ENCODE data around the gene GRIP2.

The GRIP2 gene

DNA sequence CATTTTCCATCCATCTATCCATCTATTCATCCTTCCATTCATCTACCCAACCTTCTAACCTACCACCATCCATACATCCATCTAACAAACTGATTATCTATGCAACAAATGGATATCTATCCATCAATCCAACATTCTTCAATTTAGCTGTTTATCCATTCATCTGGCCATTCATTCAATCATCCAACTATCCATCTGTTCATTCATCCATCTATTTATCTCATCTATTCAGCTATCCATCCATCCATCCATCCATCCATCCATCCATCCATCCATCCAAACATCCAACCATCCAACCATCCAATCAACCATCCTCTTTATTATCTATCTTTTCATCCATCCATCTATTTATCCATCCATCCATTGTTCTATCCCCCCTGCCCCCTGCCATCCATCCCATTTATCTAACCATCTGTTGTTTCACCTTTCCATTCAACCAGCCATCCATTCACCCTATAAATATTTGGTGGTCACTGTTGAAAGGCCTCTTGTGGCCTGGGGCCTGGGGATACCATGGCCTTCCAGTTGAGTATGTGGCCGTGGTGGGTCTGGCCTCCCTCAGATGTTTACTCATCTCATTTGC, 93.1 kb downstream of the GRIP2 start:
- no peak for DNase-seq (ENCODE audit: low spot score)
- TF ChIP-seq, protein P1, sequence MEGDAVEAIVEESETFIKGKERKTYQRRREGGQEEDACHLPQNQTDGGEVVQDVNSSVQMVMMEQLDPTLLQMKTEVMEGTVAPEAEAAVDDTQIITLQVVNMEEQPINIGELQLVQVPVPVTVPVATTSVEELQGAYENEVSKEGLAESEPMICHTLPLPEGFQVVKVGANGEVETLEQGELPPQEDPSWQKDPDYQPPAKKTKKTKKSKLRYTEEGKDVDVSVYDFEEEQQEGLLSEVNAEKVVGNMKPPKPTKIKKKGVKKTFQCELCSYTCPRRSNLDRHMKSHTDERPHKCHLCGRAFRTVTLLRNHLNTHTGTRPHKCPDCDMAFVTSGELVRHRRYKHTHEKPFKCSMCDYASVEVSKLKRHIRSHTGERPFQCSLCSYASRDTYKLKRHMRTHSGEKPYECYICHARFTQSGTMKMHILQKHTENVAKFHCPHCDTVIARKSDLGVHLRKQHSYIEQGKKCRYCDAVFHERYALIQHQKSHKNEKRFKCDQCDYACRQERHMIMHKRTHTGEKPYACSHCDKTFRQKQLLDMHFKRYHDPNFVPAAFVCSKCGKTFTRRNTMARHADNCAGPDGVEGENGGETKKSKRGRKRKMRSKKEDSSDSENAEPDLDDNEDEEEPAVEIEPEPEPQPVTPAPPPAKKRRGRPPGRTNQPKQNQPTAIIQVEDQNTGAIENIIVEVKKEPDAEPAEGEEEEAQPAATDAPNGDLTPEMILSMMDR (IDR thresholded peaks at IDR 0.05; ENCODE audit: borderline replicate concordance, control extremely low read depth, extremely low read depth, insufficient read depth, missing control alignments): no peak
- in situ Hi-C loops (cut with MboI; ENCODE audit: low sequenced_read_pairs, unreplicated experiment): no loop called here

DNA sequence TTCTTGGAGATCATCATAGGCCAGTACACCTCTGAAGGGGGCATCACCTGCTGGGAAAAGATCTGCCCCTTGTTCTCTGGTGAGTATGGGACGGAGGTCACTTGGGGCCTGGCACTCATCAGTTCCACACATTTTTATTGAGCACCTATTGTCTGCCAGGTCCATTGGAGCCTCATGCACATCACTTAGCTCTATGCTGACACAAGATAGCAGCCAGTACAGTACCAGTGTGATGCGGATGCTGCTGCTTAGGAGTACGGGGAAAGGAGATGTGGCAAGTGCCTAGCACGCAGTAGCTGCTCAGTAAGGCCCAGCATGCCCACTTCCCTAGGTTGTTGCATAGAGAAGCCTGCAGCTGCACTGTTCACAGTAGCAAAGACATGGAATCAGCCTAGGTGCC, 94.4 kb downstream of the GRIP2 start:
- no peak for DNase-seq (ENCODE audit: low spot score)
- in situ Hi-C loops (cut with MboI; ENCODE audit: low sequenced_read_pairs, unreplicated experiment): no loop called here
- TF ChIP-seq, protein P1 (IDR thresholded peaks at IDR 0.05; ENCODE audit: borderline replicate concordance, control extremely low read depth, extremely low read depth, insufficient read depth, missing control alignments): no peak

DNA sequence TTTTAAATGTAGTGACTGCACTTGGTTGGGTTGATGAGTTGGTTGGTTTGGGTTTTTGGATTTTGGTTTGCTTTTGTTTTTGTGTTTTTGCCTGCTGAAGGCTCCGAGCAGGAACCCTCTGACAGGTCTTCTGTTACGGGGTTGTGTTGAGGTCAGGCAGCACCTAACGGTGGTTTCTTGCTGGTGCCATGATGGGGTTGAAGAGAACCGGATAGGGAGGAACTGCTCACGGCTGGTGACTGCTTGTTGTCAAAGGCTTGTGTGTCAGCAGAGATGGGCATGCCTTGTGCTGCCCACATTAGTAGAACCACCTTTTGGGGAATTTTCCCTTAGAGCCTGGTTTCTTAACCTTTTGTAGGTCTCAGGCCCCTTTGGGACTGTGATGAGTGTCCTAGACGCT, 95.8 kb downstream of the GRIP2 start:
- DNase-seq (ENCODE audit: low spot score): no peak
- TF ChIP-seq, protein P1 (IDR thresholded peaks at IDR 0.05; ENCODE audit: borderline replicate concordance, control extremely low read depth, extremely low read depth, insufficient read depth, missing control alignments): no peak
- in situ Hi-C loops (cut with MboI; ENCODE audit: low sequenced_read_pairs, unreplicated experiment): no loop called here

DNA sequence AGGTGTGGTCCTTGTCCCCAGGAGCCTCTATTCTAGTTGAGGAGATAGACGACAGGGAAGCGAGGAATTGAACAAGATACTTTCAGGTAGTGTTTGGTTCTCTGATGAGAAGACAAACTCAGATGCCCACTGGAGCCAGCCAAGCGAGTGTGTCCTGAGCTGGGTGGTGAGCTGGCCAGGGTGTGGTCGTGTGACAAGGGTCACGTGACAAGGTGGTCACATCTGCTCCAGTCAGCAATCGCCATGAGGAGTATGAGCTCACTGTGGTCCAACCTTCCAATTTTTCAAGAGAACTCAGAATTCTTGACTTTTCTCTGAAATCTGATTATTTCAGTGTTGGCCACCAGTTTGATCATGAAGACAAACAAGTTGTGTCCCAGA, 98.2 kb downstream of the GRIP2 start:
- TF ChIP-seq, protein P1 (IDR thresholded peaks at IDR 0.05; ENCODE audit: borderline replicate concordance, control extremely low read depth, extremely low read depth, insufficient read depth, missing control alignments): no peak
- no peak for DNase-seq (ENCODE audit: low spot score)
- in situ Hi-C loops (cut with MboI; ENCODE audit: low sequenced_read_pairs, unreplicated experiment): no loop called here

- in situ Hi-C loops (cut with MboI; ENCODE audit: low sequenced_read_pairs, unreplicated experiment): no loop called here
- TF ChIP-seq, protein P1 (IDR thresholded peaks at IDR 0.05; ENCODE audit: borderline replicate concordance, control extremely low read depth, extremely low read depth, insufficient read depth, missing control alignments): no peak
- DNase-seq (ENCODE audit: low spot score): no peak
Measured at GRCh38 chr3:14441240-14441919, 98.8 kb downstream of the GRIP2 start.

GRCh38 chr3:14440531-14441239, 99.5 kb downstream of the GRIP2 start:
- in situ Hi-C loops (cut with MboI; ENCODE audit: low sequenced_read_pairs, unreplicated experiment): no loop called here
- TF ChIP-seq, protein P1 (IDR thresholded peaks at IDR 0.05; ENCODE audit: borderline replicate concordance, control extremely low read depth, extremely low read depth, insufficient read depth, missing control alignments): no peak
- DNase-seq (ENCODE audit: low spot score): no peak

Measured in GM13976 (cell line).